Measurements from ENCODE around the gene SULT2B1.

- TF ChIP-seq CTCF (conservative IDR thresholded peaks at IDR 0.05) (no peak), EZH2 (IDR thresholded peaks at IDR 0.05; ENCODE audit: low read depth) (no peak)
These were observed 13.1 kb downstream of the SULT2B1 start for GRCh38 chr19:48565090-48565489.
